AG08395 (cell line): ENCODE results near the gene ABCC11.
A peak's percentile ranks its signal among the peaks of the same experiment; 100 is the strongest.
"Not testable (repeated sequence)": the region's sequence is repeated elsewhere in the genome, so short reads cannot be mapped to it uniquely, and the experiment has no call there.

ENCODE experiments used
- DNase-seq: peaks from one replicate; pipeline ENCODE4 v3.0.0; 2012; ENCODE audit warnings: mixed read lengths, low spot score

Gene ABCC11

GRCh38 chr16:48246066-48246465 is 1.3 kb downstream of the ABCC11 start:
- peak; percentile 12 for DNase-seq

DNA sequence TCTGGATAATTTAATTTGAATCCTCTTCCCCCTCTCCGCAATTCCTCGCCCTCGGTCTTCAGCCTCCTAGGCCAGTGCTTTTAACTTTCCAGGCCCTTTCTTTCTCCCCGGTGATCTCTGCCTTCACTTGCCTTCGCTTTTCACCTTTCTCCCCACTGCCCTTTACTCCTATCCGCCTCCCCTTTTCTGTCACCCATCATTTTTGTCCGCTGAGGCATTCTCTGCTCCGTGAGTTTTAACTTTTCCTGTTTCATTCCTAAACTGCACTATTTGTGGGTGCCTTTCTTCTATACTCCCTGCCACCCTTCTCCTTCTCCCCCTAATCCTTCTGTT is 2.5 kb downstream of the ABCC11 start:
- no peak for DNase-seq

DNA sequence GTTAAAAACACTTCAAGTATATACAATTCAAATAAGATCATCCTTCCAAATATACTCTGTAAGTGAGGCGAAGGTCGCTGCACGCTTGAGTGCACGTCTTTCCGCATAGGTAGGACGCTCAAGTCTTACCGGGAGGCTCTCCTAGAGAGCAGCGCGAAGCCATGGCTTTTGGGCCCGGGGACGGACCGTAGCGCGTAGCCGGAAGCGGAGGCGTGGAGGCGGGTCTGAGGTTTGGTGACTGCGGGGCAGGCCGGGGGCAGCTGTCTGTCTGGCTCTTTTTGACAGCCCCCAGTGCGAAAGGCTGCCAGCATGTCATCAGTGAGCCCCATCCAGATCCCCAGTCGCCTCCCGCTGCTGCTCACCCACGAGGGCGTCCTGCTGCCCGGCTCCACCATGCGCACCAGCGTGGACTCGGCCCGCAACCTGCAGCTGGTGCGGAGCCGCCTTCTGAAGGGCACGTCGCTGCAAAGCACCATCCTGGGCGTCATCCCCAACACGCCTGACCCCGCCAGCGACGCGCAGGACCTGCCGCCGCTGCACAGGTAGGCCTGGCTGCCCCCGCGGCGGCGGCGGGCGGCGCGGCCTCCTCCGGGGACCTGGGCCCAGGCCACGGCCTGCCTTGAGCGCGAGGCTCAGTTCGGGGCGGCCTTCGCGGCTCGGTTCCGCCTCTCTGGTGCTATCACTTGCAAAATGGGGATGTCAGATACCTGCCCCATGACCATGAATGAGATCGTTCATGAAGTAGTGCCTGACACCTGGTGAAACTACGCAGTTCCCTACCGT is 3.1 kb downstream of the ABCC11 start, which contains the start of gene LONP2:
Gene LONP2 (plus strand): TSS at position 221 of the 783 bp plus-strand sequence. CDS start 89 bp downstream, at position 310.
- DNase-seq: peak; percentile 90

DNA sequence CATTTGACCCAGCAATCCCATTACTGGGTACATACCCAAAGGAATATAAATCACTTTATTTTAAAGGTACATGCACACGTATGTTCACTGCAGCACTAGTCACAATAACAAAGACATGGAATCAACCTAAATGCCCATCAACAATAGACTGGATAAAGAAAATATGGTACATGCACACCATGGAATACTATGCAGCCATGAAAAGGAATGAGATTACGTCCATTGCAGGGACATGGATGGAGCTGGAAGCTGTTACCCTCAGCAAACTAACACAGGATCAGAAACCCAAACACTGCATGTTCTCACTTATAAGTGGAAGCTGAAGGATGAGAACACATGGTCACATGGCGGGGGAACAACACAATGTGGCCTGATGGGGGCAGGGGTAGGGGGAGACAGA is 7.2 kb downstream of the ABCC11 start:
- not testable (repeated sequence) for DNase-seq

- no peak for DNase-seq
These were observed 11.1 kb downstream of the ABCC11 start for GRCh38 chr16:48236286-48236685.

DNA sequence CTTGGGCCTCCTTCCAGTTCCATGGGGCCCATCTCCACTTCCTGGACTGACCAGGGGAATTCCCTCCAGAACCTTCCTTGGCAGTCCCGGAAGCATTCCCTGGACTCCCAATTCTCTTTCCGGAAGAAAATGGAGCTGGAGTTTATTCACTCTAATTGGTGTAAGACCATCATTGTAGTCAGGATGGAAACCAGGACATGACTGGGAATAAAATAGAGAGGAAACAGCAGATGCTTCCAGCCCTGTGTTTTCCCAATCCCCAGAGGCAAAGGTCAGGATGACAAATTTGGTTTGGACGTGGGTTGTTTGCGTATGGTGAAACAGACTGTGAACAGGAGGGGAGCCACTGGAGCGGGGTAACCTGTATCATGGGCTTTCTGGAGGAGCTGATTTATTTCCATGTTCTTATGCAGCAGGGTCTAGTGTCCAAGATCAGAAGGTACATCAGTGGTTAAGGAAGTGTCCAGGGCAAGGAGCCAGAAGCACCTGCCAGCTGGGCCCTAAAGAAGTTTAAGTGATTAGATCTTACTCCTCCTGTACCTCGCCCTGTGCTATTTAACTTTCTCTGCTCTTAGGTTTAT is 11.7 kb downstream of the ABCC11 start:
- DNase-seq: no peak

DNA sequence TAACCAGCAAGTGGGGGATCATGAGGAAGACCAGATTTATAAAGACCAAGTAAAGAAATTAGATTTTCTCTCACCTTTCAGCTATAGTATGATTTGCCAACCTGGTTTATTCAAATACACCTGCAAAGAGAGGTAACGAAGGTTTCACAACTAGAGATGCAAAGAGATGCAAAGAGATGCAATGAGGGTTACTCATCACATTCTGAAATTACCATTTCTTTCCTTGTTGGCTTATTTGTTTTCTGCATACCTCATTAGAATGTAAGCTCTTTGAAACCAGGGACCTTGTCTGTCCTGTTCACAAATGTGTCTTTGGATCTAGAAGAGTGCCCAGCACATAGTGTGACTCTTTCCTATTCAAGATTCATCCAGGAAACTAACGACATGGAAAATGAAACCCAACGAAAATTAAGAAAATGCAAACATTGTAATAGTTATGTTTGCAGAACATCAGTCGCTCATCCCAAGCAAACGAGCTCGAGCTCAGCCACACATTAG is 12.2 kb downstream of the ABCC11 start:
- DNase-seq: no peak

GRCh38 chr16:48234630-48235029 is 12.7 kb downstream of the ABCC11 start:
- no peak for DNase-seq

DNA sequence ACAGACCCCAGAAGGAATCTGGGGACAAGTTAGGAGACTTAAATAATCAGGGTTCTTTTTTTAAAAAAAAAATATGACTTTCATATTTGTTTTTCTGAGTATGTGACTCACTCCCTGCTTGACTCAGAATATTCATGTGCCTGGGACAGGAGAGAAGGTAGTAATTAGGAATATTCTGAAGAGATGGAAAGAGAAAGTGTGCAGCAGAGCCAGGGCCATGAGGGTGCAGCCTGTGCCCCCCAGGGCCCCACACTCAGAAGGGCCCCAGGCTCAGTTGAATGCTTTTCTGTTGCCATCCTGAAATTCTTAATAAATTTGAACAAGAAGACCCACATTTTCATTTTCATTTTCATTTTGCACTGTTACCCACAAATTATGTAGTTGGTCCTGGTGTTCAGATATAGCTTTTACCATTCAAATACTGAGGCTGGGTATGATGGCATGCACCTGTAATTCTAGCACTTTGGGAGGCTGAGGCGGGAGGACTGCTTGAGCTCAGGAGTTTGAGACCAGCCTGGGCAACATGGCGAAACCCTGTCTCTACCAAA is 14.8 kb downstream of the ABCC11 start:
- no peak for DNase-seq

GRCh38 chr16:48231727-48232492 is 15.4 kb downstream of the ABCC11 start:
- peak; percentile 52 for DNase-seq

DNA sequence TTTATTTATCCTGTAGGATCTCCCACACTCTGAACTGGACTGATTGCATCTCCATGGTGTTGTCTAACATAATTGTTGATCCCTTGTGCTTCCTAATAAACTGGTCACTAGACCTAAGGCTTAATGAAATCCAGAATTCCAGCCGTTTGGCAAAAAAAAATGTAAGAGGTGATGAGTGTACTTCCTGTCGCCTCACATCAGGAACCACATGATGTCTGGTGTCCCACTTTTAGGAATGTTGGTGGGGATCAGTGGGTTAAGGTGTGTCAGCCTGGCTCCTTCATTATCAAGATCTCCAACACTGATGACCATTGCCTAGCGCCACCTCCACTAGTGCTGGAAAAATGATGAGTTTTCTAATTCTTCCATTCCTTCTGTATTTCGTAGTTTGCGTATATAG is 21.9 kb downstream of the ABCC11 start:
- no peak for DNase-seq

- DNase-seq: no peak
These were observed 23.8 kb downstream of the ABCC11 start for GRCh38 chr16:48223490-48223889.

DNA sequence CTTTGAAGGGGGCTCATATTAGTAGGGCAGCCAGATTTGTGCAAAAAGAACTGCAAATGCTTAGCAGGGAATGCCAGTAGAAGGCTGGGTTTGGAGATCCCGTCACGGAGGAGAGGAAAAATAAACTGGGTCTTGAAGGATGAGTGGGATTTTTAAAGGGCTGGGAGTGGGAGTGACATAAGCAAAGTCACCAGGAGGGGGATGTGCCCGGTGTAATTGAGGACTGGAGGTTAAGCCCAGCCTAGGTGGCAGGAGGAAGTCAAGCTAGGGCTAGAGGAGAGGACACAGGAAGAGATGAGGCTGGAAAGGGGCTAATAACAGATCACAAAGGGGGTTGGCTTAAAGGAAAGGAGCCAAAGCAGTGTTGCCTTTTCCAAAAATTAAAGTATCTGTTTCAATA is 26.4 kb downstream of the ABCC11 start:
- no peak for DNase-seq

- no peak for DNase-seq
These were observed 28.9 kb downstream of the ABCC11 start for GRCh38 chr16:48218473-48218872.

- no peak for DNase-seq
These were observed 29.6 kb downstream of the ABCC11 start for GRCh38 chr16:48217708-48218107.

DNA sequence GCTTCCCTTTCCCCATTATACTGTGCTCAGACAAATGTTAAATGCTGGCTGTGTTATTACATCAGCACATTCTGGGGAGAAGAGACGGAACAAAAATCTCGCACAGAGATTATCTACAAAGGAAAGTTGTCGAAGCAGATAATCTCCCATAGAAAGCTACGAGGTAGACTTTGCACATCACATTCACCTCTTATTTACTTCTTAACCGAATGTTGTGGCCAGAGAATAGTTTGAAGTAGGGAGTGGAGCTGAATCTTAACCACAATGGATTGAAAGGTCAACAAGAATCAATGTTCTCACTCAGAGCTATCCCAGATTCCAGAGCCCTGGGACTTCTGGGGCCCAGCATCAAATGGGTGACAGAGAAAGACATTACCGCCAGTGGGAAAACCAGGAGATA is 31.6 kb downstream of the ABCC11 start:
- DNase-seq: no peak

DNA sequence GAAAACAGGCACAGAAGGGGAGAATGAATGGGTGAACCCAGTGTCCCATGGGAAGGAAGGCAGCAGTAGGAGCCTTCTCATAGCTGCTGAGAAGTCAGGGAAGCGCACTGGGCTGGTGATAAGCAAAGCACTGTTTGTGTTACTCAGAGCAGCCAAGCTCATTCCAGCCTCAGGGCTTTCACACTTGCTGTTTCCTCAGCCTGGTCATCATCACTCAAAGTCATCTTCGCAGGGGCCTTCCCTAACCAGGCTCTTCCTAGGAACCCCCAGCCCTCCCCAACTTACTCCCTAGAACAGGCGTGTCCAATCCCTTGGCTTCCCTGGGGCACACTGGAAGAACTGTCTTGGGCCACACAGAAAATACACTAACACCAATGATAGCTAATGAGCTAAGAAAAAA is 35.3 kb downstream of the ABCC11 start:
- no peak for DNase-seq

DNA sequence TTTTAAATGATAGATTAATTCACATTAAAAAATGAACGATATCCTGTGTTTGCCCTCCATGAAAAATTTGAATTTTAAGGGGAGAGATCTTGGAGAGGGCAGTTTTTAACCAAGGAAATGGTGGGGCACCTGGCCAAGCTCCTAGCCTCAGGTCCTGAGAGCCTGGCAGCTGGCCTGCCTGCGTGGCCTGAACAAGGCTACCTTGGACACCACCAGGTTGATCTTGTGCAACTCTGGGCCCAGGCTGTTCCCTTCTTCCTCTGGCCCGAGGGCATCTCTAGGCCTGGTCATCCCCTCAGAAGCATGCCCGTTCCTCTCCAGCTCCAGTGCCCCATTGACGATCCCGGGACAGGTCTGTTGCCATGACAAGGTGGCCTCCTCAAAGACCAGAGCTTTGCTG is 36.6 kb downstream of the ABCC11 start:
- no peak for DNase-seq

DNA sequence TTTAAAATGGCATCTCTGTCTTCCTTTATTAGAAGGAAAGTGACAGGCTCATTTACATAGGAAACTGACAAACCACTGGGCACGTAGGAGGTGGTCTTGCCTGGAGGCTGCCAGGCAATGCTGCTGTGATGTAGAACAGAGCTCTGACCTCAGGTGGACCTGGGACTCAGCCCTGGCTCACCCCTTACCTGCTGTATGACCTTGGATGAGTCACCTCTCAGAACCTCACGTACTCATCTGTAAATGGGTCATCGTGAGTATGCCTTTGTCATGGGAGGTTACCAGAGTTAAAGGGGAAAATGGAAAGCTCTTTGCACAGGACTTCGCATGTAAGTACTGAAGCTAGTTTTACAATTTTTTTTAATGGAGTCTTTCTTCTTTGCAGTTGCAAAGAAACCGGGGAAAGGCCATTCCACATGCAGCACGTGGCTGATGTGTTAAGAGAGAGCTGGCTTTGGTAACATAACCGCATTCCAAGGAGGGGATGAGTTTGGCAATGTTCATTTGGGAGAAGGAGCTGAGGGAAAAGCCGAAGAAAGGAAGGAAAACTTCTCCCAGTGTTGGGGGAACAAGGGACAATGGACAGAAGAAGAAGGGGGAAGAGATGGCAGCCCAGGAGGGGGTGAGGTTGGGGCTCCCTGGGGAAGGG is 40.6 kb downstream of the ABCC11 start:
- DNase-seq: no peak

DNA sequence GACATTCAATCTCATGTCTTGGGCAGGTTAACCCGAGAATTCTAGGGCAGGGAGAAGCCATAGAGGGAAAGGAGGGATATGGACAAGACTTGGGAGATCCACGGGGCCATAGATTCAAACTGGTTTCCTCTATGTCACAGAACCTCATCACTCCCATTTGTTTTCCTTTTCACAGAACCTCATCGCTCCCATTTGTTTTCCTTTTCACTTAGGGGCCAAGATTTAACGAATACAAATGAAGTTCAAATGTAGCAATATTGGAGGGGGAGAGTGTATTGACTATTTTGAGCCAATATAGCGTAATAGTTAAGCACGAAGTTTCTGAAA is 42.6 kb downstream of the ABCC11 start:
- DNase-seq: no peak

DNA sequence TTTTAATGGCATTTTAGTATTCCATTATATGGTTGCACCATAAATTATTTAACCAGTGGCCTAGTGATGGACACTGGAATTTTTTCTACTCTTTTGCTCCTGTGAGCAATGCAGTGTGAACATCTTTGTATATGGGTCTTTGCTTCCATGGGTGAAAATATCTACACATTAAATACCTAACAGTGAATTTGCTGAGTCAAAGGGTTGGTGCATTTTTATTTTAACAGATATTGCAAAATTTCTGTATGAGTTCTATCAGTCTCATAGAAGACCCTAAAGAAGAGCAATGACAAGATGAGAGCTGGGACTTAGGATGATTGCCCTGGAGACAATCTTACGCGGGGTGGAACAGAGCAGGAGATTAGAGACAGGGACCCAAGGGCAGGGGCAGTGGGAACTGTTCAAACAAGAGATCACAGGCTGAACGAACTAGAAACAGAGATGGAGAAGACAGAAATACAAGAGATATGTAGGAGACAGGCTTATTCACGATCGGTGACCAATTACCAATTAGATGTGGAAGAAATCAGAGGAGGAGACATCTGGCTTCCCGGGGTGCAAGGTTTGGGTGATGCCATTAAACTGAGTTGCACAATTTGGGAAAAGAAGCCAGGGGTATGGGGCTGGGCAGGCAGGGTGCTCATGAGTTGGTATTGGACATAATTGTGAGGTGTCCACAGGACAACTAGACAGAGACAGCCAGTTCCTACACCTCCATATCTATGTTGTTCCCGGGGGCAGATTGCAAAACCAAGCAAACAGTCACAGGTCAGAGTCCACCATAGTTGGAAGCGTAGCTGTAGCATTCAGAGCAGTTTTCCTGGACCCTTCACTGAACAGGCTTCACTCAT is 43.1 kb downstream of the ABCC11 start:
- no peak for DNase-seq
